ENCODE data around the gene MYO1D.

The MYO1D gene

DNA sequence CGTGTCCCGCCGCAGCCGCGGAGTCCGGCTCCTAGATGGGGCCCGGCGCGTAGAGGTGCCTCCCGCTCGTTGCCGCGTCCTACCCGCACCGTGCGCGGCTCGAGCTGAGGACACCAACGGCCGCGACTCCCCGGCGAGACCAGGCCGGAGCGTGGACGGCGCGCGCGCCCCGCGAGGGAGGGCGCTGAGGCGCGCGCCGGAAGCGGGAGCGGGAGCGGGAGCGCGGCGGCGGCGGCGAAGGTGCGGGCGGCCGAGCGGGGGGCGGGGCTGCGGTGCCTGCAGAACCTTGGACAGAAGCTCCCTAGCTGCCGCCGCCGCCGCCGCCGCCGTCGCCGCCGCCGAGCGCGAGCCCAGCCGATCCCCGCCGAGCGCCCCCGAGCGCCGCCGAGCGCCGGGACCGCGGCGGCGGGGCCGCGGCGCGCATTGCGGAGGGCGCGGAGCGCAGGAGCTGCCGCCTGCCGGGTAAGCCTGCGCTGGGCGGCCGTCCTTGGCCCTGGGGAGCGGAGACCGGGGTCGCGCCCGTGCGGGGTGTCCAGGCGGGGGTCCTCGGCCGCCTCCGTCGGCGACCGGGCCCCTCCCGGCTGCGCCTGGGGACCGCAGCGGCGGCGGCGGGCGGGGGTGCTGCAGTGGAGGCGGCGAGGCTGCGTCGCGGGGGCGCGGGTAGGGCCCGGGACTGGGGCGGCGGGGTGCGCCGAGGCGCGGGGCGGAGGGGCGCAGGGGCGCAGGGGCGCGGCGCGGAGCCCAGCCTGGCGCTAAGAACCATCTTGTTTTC lies 390.0 kb downstream of the MYO1D start, which contains the start of gene CDK5R1:
Gene CDK5R1 (plus strand): TSS at position 293 of the 772 bp plus-strand sequence. CDS start 628 bp downstream, outside the sequence.
- DNase-seq = no peak
- no peaks in the 10 kb centered on the region for H3K9me3 ChIP-seq
- intact Hi-C loops (cut with DNase I; ENCODE audit: low total_unique reads) = loop anchor here (10.0 kb wide), 1 partner anchor 278 kb away; no protein-coding TSS in a partner anchor
- peak within 1 kb of the TSS; percentile 67 to 72 for H3K27ac ChIP-seq
- H3K4me3 ChIP-seq = peak within 1 kb of the TSS; percentile 62 to 63
- peaks cover 0 to 38% (median 30%) of the 10 kb centered on the region in 4 donors for H3K4me1 ChIP-seq
- TF ChIP-seq, protein P1, sequence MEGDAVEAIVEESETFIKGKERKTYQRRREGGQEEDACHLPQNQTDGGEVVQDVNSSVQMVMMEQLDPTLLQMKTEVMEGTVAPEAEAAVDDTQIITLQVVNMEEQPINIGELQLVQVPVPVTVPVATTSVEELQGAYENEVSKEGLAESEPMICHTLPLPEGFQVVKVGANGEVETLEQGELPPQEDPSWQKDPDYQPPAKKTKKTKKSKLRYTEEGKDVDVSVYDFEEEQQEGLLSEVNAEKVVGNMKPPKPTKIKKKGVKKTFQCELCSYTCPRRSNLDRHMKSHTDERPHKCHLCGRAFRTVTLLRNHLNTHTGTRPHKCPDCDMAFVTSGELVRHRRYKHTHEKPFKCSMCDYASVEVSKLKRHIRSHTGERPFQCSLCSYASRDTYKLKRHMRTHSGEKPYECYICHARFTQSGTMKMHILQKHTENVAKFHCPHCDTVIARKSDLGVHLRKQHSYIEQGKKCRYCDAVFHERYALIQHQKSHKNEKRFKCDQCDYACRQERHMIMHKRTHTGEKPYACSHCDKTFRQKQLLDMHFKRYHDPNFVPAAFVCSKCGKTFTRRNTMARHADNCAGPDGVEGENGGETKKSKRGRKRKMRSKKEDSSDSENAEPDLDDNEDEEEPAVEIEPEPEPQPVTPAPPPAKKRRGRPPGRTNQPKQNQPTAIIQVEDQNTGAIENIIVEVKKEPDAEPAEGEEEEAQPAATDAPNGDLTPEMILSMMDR (IDR thresholded peaks at IDR 0.05) = no peak
- no peaks in the 10 kb centered on the region for H3K27me3 ChIP-seq
- H3K36me3 ChIP-seq = peaks cover 0 to 8% (median 5%) of the 10 kb centered on the region in 3 donors

DNA sequence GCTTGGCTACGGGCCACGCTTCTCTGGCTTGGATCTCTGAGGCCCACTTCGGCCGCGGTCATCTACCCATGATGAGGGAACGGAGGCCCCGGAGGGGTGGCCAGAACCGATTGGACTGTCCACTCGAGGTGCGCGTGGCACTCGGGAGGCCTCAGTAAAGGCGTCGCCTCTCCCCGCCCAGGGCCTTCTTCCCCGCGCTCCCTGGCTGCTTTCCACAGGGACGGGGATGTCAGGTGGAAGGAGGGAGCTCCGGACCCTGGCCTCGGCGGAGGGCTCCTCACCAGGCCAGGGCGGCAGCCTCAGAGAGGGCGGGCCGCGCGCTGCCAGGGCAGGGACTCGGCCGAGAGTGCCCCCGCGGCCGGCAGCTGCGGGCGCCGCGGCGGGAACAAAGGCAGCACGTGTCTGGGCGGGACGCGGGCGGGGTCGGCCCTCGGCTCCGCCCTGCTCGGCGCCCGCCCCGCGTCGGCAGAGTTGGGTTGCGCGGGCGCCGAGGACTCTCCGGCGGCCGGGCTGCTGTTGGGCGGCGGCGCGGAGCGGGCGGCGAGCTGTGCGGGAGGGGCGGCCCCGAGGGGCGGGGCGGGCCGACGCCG lies 390.7 kb downstream of the MYO1D start:
- peak in 1 of 2 donors; percentile 49 for DNase-seq
- Histone ChIP-seq H3K27ac (peak overlapping the region; percentile 67 to 72), H3K4me1 (peaks cover 0 to 38% (median 30%) of the 10 kb centered on the region in 4 donors), H3K9me3 (no peaks in the 10 kb centered on the region), H3K4me3 (peak overlapping the region; percentile 62 to 63), H3K36me3 (peaks cover 3 to 15% (median 12%) of the 10 kb centered on the region in 3 donors), H3K27me3 (no peaks in the 10 kb centered on the region)
- TF ChIP-seq, protein P1 (IDR thresholded peaks at IDR 0.05) = no peak
- intact Hi-C loops (cut with DNase I; ENCODE audit: low total_unique reads) = loop anchor here (10.0 kb wide), 1 partner anchor 279 kb away; no protein-coding TSS in a partner anchor

DNA sequence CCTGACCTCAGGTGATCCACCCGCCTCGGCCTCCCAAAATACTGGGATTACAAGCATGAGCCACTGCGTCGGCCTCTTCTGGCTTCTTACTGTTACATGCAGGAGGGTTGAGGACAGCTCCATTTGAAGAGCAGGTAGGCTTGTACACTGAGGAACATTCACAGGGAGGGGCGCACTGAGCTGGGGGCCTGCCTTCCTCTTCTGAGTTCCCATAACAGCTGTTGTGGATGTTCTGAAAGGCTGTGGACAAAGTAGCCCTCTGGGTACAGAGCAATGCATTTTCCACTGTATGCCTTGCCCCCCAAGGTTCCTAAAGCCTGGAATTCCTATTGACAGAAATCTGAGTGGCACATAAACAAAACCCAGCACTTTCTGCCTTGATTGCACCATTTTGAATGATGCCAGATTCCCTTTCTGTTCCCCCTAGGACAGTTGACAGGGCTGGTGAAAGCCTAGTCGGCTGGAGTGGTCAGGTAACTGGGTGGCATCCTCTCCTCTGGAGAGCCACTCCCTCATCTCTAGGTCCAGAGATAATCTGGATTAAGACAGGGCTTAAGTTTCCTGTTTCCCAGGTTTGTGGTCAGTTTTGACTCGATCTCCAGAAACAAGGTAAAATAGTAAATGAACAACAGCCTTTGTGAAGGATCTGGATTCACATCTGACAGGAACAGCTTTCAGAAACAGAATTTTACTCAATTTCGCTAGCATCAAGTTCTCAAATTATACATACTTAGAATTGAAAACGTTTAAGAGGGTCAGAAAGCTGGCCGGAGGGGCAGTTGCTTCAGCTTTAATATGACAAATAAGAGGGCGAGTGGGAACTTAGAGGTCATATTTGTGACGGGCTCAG lies 391.4 kb downstream of the MYO1D start:
- H3K4me3 ChIP-seq = peak overlapping the region; percentile 62 to 63
- peaks cover 11 to 22% (median 19%) of the 10 kb centered on the region in 3 donors for H3K36me3 ChIP-seq
- H3K4me1 ChIP-seq = peaks cover 0 to 38% (median 30%) of the 10 kb centered on the region in 4 donors
- H3K9me3 ChIP-seq = no peaks in the 10 kb centered on the region
- TF ChIP-seq, protein P1 (IDR thresholded peaks at IDR 0.05) = no peak
- DNase-seq = no peak
- peak overlapping the region; percentile 67 to 72 for H3K27ac ChIP-seq
- intact Hi-C loops (cut with DNase I; ENCODE audit: low total_unique reads) = loop anchor here (10.0 kb wide), 1 partner anchor 279 kb away; no protein-coding TSS in a partner anchor
- H3K27me3 ChIP-seq = no peaks in the 10 kb centered on the region

DNA sequence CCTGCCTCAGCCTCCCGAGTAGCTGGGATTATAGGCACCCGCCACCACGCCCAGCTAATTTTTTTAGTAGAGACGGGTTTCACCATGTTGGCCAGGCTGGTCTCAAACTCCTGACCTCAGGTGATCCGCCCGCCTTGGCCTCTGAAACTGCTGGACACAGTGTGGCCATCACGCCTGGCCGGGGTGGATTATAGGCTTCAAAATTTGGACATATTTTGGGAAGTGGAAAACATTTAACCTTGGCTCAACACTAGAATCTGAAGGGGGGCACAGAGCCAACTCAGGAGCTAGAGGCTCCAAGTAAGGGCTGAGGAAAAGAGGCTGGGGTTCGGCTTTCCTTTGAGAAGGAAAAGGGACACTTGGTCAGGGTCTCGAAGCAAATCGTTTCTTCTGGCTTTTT lies 392.3 kb downstream of the MYO1D start:
- H3K4me1 ChIP-seq = peaks cover 0 to 38% (median 30%) of the 10 kb centered on the region in 4 donors
- no peak for DNase-seq
- H3K27ac ChIP-seq = peak overlapping the region; percentile 60 to 64
- TF ChIP-seq, protein P1 (IDR thresholded peaks at IDR 0.05) = no peak
- no peaks in the 10 kb centered on the region for H3K27me3 ChIP-seq
- peaks cover 19 to 31% (median 28%) of the 10 kb centered on the region in 3 donors for H3K36me3 ChIP-seq
- no peaks in the 10 kb centered on the region for H3K9me3 ChIP-seq
- intact Hi-C loops (cut with DNase I; ENCODE audit: low total_unique reads) = loop anchor here (5.0 to 10.0 kb wide), 2 partner anchors 280 to 388 kb away; no protein-coding TSS in a partner anchor
- no peak overlapping the region for H3K4me3 ChIP-seq

DNA sequence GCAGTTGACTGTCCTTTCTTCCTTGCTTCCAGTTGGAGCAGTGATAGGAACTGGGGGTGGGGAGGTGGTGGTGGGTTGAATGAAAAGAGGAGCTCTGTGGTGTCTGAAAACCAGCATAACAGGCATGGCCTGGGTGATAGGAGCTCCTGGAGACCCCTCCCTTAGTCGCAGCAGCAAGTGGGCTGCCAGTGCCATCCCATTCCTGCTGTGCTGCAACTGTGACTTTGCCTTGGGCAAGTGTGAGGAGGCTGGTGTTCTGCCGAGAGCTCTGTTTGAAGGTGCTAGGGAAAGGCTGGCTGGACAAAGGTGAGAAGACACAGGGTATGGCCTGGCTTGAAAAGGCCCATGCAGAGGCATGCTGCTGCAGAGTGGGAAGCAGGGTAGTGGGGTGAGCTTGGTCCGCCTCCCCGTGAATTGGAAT lies 392.9 kb downstream of the MYO1D start:
- TF ChIP-seq, protein P1 (IDR thresholded peaks at IDR 0.05) = no peak
- Histone ChIP-seq H3K4me3 (no peak overlapping the region), H3K36me3 (peaks cover 25 to 37% (median 34%) of the 10 kb centered on the region in 3 donors), H3K9me3 (no peaks in the 10 kb centered on the region), H3K27me3 (no peaks in the 10 kb centered on the region), H3K4me1 (peaks cover 0 to 38% (median 30%) of the 10 kb centered on the region in 4 donors), H3K27ac (peak overlapping the region; percentile 60 to 64)
- intact Hi-C loops (cut with DNase I; ENCODE audit: low total_unique reads) = loop anchor here (5.0 to 10.0 kb wide), 2 partner anchors 281 to 388 kb away; no protein-coding TSS in a partner anchor
- DNase-seq = no peak

All from tibial artery (tissue), 4 donors.